ENCODE measurements around the gene MIS12.

DNA sequence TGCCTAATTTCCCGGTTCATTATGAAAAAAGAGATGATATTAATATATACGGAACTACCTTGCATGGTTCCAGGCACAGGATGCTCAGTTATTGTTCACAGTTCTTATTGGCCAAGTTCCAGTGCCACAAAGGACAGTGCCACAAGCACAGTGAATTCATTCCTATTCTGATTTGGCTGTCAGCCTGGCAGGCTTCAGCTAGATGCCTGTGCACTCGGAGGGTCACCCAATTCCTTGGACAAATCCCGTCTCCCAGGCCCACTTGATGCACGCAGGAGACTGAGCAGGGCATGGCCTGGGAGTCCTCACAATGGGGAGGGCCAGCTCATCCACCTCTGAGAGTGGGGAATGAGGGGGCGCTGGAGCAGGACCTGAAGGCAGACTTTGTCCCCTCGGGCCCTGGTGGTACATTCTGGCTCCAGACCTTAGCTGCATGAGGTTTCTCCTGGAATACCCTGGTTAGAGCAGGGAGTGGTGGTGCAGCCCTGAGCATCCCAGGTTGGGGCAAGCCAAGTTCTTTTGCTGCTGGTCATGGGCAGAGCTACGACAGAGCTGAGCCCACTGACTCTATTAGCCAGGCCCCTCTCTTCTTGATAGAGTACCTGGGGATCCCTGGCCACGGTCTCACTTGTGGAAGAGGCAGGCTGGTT is 41.4 kb downstream of the MIS12 start:
- TF ChIP-seq CTCF (IDR thresholded peaks at IDR 0.05) (no peak), POLR2A (IDR thresholded peaks at IDR 0.05) (no peak)
